ENCODE data around the gene GPN1.

GPN1 gene

GRCh38 chr2:27645197-27645596 is 16.3 kb downstream of the GPN1 start:
- in situ Hi-C loops (cut with MboI; ENCODE audit: low pct_unique_long_range_greater_than_20kb, low sequenced_read_pairs, unreplicated experiment): no loop called here
- DNase-seq (ENCODE audit: low spot score): no peak
- TF ChIP-seq CTCF (IDR thresholded peaks at IDR 0.05; ENCODE audit: extremely low read depth, insufficient read depth, missing control alignments): no peak

GRCh38 chr2:27647289-27647688 is 18.4 kb downstream of the GPN1 start:
- in situ Hi-C loops (cut with MboI; ENCODE audit: low pct_unique_long_range_greater_than_20kb, low sequenced_read_pairs, unreplicated experiment): no loop called here
- no peak for DNase-seq (ENCODE audit: low spot score)
- TF ChIP-seq CTCF (IDR thresholded peaks at IDR 0.05; ENCODE audit: extremely low read depth, insufficient read depth, missing control alignments): no peak

- no peak for DNase-seq (ENCODE audit: low spot score)
- in situ Hi-C loops (cut with MboI; ENCODE audit: low pct_unique_long_range_greater_than_20kb, low sequenced_read_pairs, unreplicated experiment): no loop called here
- TF ChIP-seq CTCF (IDR thresholded peaks at IDR 0.05; ENCODE audit: extremely low read depth, insufficient read depth, missing control alignments): no peak
Observed at GRCh38 chr2:27647737-27648136, 18.9 kb downstream of the GPN1 start.

- no peak for DNase-seq (ENCODE audit: low spot score)
- in situ Hi-C loops (cut with MboI; ENCODE audit: low pct_unique_long_range_greater_than_20kb, low sequenced_read_pairs, unreplicated experiment): no loop called here
- no peak for TF ChIP-seq CTCF (IDR thresholded peaks at IDR 0.05; ENCODE audit: extremely low read depth, insufficient read depth, missing control alignments)
Observed at GRCh38 chr2:27651056-27651455, 22.2 kb downstream of the GPN1 start.

DNA sequence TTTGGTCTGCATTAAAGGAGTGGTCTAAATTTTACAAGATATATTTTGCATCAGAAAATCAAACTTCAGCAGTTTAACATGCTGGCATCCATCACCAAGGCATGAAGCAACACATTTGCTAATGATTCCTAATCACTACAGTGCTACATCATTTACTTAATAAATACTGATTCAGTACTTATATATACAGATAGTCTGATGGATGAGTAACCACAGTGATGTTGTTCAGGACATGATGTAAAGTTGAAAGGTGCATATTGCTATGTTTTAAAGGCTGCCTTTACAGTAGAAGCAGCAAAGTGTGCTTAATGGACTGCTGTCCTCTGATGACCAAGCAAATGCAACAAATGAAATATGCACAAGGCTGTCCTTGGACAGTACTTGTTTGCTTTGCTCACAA is 23.5 kb downstream of the GPN1 start:
- DNase-seq (ENCODE audit: low spot score): no peak
- no peak for TF ChIP-seq CTCF (IDR thresholded peaks at IDR 0.05; ENCODE audit: extremely low read depth, insufficient read depth, missing control alignments)
- in situ Hi-C loops (cut with MboI; ENCODE audit: low pct_unique_long_range_greater_than_20kb, low sequenced_read_pairs, unreplicated experiment): no loop called here

- in situ Hi-C loops (cut with MboI; ENCODE audit: low pct_unique_long_range_greater_than_20kb, low sequenced_read_pairs, unreplicated experiment): no loop called here
- no peak for DNase-seq (ENCODE audit: low spot score)
- TF ChIP-seq CTCF (IDR thresholded peaks at IDR 0.05; ENCODE audit: extremely low read depth, insufficient read depth, missing control alignments): no peak
Observed at GRCh38 chr2:27652790-27653189, 23.9 kb downstream of the GPN1 start.

GRCh38 chr2:27653397-27653796 is 24.5 kb downstream of the GPN1 start:
- TF ChIP-seq CTCF (IDR thresholded peaks at IDR 0.05; ENCODE audit: extremely low read depth, insufficient read depth, missing control alignments): no peak
- in situ Hi-C loops (cut with MboI; ENCODE audit: low pct_unique_long_range_greater_than_20kb, low sequenced_read_pairs, unreplicated experiment): no loop called here
- no peak for DNase-seq (ENCODE audit: low spot score)

Data from GM13977 (cell line).